HepG2 (cell line): ENCODE data around the gene MXI1. TPM values are rescaled to one million over a fixed set of nuclear protein-coding genes. Genes with fewer than 3 reads are reported as not detected.
A peak's percentile ranks its signal among the peaks of the same experiment; 100 is the strongest.

Experiments used
- BORCS8-MEF2B ChIP-seq: sonication (generic); formaldehyde crosslinking; IDR thresholded peaks from 2 replicates; pipeline ENCODE4 v1.8.0; 2022; ENCODE audit warnings: mild to moderate bottlenecking, missing genetic modification reagents
- ZNF646 ChIP-seq: sonication (generic); formaldehyde crosslinking; IDR thresholded peaks from 2 replicates; pipeline ENCODE4 v1.9.0; 2021; ENCODE audit warnings: mild to moderate bottlenecking, missing genetic modification reagents
- polyA plus RNA-seq, 8 experiments: library from polyadenylated mRNA; depleted of rRNA in 3 of 8; stranded (reverse) in 7 of 8; unstranded in 1 of 8; fragments of >200 nt; fragmentation: Illumina TruSeq in 4 of 8; extraction: Trizol in 4 of 8; gene quantifications; 2 replicates each; pipeline versions ENCODE4 v1.2.1 to v1.2.3, GENCODE V29; 2011 to 2016; ENCODE audit warnings: low read depth in 4 of 8, missing spikeins in 1 of 8, mixed read lengths in 1 of 8; ENCODE audit not compliant: insufficient read depth in 1 of 8
- total RNA-seq, 5 experiments: library from RNA; depleted of rRNA; stranded (reverse); fragments of >200 nt; fragmentation: Illumina TruSeq; extraction: Trizol; gene quantifications; 2 replicates each; pipeline ENCODE4 v1.2.3, GENCODE V29; 2016; ENCODE audit warnings: low read depth in 1 of 5

The MXI1 gene
- total and polyA plus RNA-seq, 2 of the 13 experiments (the other 11 are each of a cell fraction or from before 2014, with no cell fraction given), result 6.6 to 22.0 TPM

- TF ChIP-seq ZNF646 (CRISPR knock-in tag) (peak; percentile 70; the same call in 1 of the 2 replicates), BORCS8-MEF2B (CRISPR knock-in tag) (no peak)
Measured at GRCh38 chr10:110207805-110208613, 604 bp downstream of the MXI1 start (continued).
